Measurements from ENCODE around the gene PEAK1. TPM values are rescaled to one million over a fixed set of nuclear protein-coding genes. Genes with fewer than 3 reads are reported as not detected.

The PEAK1 gene
- total RNA-seq, 1 experiment from 2014 or later, result 21.2 TPM

DNA sequence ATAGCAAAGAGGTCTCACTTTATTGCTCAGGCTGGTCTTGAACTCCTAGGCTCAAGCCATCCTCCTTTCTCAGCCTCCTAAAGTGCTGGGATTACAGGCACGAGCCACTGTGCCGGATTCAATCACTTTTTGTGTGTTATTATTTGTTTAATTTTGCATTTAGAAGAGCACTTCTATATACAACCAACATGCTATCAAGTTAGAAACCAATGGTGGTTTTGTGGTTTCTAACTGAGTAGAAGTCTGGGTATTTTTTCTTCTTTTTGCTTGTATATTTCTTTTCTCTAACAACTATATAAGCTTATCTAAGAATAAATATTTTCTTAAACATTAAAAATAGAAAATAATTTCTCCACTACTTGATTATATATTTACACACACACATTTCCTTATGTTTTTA, 86.7 kb downstream of the PEAK1 start:
- H3K27me3 ChIP-seq (ENCODE audit: insufficient read depth, low read length), result no peaks in the 10 kb centered on the region
- no peak overlapping the region for H2BK12ac ChIP-seq (ENCODE audit: insufficient read length, low read depth, low read length)
- H3T11ph ChIP-seq (ENCODE audit: low read length), result no peak overlapping the region
- no peaks in the 10 kb centered on the region for H4K20me1 ChIP-seq (ENCODE audit: control insufficient read depth, insufficient read depth, insufficient read length)
- no peak overlapping the region for H3K27ac ChIP-seq (ENCODE audit: insufficient read length, low read depth, low read length)
- H2BK15ac ChIP-seq (ENCODE audit: low read depth, low read length), result no peak overlapping the region
- no peak overlapping the region for H2AFZ ChIP-seq (ENCODE audit: low read length)
- H3K4me1 Mint-ChIP-seq, result peaks cover 12 to 21% of the 10 kb centered on the region in 2 experiments
- no peak overlapping the region for H3K4ac ChIP-seq (ENCODE audit: low read depth, low read length)
- no peak overlapping the region for H2BK20ac ChIP-seq (ENCODE audit: low read depth, low read length, poor library complexity, severe bottlenecking)
- DNase-seq, result no peak
- no peak overlapping the region for H3K56ac ChIP-seq (ENCODE audit: insufficient read length, low read depth, low read length)
- no peaks in the 10 kb centered on the region for H3K27me3 Mint-ChIP-seq (ENCODE audit: low read depth)
- no peak overlapping the region for H3K18ac ChIP-seq (ENCODE audit: insufficient read length, low read depth, low read length)
- no peak overlapping the region for H4K8ac ChIP-seq (replicated peaks; ENCODE audit: insufficient read length, low read depth, low read length)
- no peak overlapping the region for H2AK5ac ChIP-seq (ENCODE audit: insufficient read length, low read length)
- H3K23me2 ChIP-seq (ENCODE audit: insufficient read length, low read depth, low read length, poor library complexity, severe bottlenecking), result no peaks in the 10 kb centered on the region
- no peak overlapping the region for H2BK120ac ChIP-seq (ENCODE audit: low read depth, low read length, poor library complexity, severe bottlenecking)
- TF ChIP-seq CTCF (conservative IDR thresholded peaks at IDR 0.05), result no peak
- H2BK5ac ChIP-seq (ENCODE audit: insufficient read length, low read length), result no peak overlapping the region
- H3K79me1 ChIP-seq (ENCODE audit: insufficient read depth, low read depth, low read length, poor library complexity, severe bottlenecking), result no peaks in the 10 kb centered on the region
- no peaks in the 10 kb centered on the region for H3K9me3 ChIP-seq (ENCODE audit: control insufficient read depth, low read depth, low read length)
- no peak overlapping the region for H3K23ac ChIP-seq (ENCODE audit: insufficient read length, low read depth, low read length)
- H3K9ac ChIP-seq (ENCODE audit: extremely low read depth, insufficient read length, low read length), result no peak overlapping the region
- no peaks in the 10 kb centered on the region for H3K4me1 ChIP-seq (ENCODE audit: insufficient read depth, low read length)
- H4K91ac ChIP-seq (ENCODE audit: insufficient read length, low read depth, low read length), result no peak overlapping the region
- H3K4me3 Mint-ChIP-seq, result no peak overlapping the region
- no CpG with 5 or more reads among the region's 2 CpGs for WGBS (ENCODE audit: extremely low coverage, insufficient read length, low lambda C conversion rate)
- no peak overlapping the region for H3K4me2 ChIP-seq (ENCODE audit: insufficient read depth, insufficient read length, low read length)
- H3K14ac ChIP-seq (ENCODE audit: insufficient read depth, low read length), result no peak overlapping the region
- H3K9me3 Mint-ChIP-seq, result no peaks in the 10 kb centered on the region
- H3K36me3 Mint-ChIP-seq (ENCODE audit: insufficient read depth in 1 of 3, low read depth in 3 of 3), result no peaks in the 10 kb centered on the region
- H3K79me2 ChIP-seq (ENCODE audit: insufficient read depth, low read length), result no peaks in the 10 kb centered on the region
- H3K27ac Mint-ChIP-seq, result no peak overlapping the region
- no peak overlapping the region for H4K5ac ChIP-seq (ENCODE audit: insufficient read length, low read depth, low read length)

Data from H9 (cell line).